Nephron progenitor cell (in vitro differentiated cells): Measurements from ENCODE around the gene UNC93A.
"Not testable (repeated sequence)": the region's sequence is repeated elsewhere in the genome, so short reads cannot be mapped to it uniquely, and the experiment has no call there.

Experiments
- DNase-seq: peaks from one replicate; pipeline ENCODE4 v3.0.0; 2021
- H3K27ac Mint-ChIP-seq: 2 replicates; pipeline ENCODE4 v1.8.0; 2021; ENCODE audit warnings: mild to moderate bottlenecking, moderate library complexity, mixed read lengths
- H3K27me3 Mint-ChIP-seq: 2 replicates; pipeline ENCODE4 v1.8.0; 2021; ENCODE audit warnings: mild to moderate bottlenecking, low read depth, mixed read lengths; ENCODE audit not compliant: poor library complexity
- H3K36me3 Mint-ChIP-seq: 2 replicates; pipeline ENCODE4 v1.8.0; 2021; ENCODE audit warnings: low read depth, mixed read lengths
- H3K4me1 Mint-ChIP-seq: 2 replicates; pipeline ENCODE4 v1.8.0; 2021; ENCODE audit warnings: mixed read lengths
- H3K4me3 Mint-ChIP-seq: 2 replicates; pipeline ENCODE4 v1.8.0; 2021; ENCODE audit warnings: mild to moderate bottlenecking, moderate library complexity, mixed read lengths
- H3K9me3 Mint-ChIP-seq: 2 replicates; pipeline ENCODE4 v1.8.0; 2021; ENCODE audit warnings: mild to moderate bottlenecking, moderate library complexity, mixed read lengths
- TF ChIP-seq, protein P1 (sequence below): fragments of 200-600 bp; sonication (generic); IDR thresholded peaks from 2 replicates; pipeline ENCODE4 v1.5.0; 2021; ENCODE audit warnings: antibody characterized with exemption

The UNC93A gene

DNA sequence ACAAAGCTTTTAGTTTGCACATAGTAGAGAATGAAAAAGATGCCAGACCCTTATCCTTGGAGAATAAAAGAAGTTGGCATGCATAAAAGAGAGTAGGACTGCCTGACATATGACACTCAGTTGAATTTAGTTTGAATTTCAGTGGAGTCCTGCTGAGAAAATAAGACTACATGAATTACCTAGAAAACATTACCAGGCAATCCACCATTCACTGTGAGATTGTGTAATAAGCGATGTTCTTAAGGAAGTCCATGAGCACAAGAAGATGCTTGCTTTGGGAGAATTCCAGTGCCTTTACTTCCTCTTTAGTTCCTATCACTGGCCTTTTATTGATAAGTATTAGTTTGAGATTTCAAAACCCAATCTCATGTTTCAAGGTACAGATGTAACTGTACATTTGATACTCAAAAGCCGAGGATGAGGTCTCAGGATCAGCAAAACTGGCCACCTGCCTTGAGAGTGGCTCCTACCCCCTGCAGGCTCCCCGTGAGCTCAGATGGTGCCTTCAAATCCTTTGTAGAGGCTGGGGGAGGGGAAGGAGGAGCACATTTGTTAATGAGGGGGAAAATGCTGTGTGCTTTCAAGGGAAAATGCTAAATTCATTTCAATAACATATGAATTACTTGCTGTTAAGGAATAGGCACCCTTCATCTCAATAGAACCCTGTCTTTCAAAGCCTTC lies 11.2 kb upstream of the UNC93A start:
- Mint-ChIP-seq H3K27ac (no peak overlapping the region), H3K27me3 (peaks cover 15% of the 10 kb centered on the region), H3K4me3 (no peak overlapping the region)

DNA sequence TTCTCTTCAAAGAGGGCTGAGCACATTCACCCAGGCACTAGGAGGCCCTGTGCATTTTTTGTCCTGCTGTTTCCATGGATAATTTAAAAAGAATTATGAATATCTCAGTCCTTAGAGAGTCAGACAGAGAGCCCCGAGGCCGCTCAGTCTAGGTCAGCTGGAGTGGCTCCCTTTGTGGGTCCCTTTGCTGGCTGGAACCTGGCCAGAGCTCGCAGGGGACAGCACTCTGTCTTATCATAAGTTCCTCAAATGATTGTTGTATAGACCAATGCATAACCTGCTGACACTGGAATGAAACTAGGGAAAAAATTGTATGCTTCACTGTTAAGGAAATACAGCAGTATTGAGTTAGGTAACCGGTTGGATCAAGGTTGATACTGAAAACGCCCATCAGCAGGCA lies 10.6 kb upstream of the UNC93A start:
- not testable (repeated sequence) for H3K36me3 Mint-ChIP-seq, H3K4me3 Mint-ChIP-seq, DNase-seq, H3K27ac Mint-ChIP-seq
- Mint-ChIP-seq H3K9me3 (peaks cover 20% of the 10 kb centered on the region), H3K27me3 (peaks cover 15% of the 10 kb centered on the region), H3K4me1 (peaks cover 42% of the 10 kb centered on the region)

More for the DNA sequence above, 11.2 kb upstream of the UNC93A start:
- no peaks in the 10 kb centered on the region for H3K36me3 Mint-ChIP-seq
- TF ChIP-seq, protein P1, sequence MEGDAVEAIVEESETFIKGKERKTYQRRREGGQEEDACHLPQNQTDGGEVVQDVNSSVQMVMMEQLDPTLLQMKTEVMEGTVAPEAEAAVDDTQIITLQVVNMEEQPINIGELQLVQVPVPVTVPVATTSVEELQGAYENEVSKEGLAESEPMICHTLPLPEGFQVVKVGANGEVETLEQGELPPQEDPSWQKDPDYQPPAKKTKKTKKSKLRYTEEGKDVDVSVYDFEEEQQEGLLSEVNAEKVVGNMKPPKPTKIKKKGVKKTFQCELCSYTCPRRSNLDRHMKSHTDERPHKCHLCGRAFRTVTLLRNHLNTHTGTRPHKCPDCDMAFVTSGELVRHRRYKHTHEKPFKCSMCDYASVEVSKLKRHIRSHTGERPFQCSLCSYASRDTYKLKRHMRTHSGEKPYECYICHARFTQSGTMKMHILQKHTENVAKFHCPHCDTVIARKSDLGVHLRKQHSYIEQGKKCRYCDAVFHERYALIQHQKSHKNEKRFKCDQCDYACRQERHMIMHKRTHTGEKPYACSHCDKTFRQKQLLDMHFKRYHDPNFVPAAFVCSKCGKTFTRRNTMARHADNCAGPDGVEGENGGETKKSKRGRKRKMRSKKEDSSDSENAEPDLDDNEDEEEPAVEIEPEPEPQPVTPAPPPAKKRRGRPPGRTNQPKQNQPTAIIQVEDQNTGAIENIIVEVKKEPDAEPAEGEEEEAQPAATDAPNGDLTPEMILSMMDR, result no peak
- H3K4me1 Mint-ChIP-seq, result peaks cover 42% of the 10 kb centered on the region
- no peak for DNase-seq
- peaks cover 20% of the 10 kb centered on the region for H3K9me3 Mint-ChIP-seq

DNA sequence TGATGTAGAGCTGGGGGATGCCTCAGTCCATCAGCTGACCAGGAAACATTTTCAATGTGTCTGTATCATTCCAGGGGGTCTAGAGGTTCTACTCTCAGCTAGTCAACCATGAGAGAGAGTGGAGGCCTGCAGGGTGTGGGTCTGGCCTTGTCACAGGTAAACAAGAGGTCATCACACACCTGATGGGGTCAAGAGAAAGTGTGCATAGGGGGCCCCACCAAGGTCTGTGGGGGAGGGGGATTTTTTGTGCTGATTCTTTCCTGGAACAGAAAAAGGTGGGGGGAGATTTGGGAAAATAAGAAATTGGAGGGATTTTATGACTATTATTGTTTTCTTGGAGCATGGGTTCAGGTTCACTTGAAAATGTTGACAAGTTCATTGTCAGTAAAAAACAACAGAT lies 8.9 kb upstream of the UNC93A start:
- no peak overlapping the region for H3K4me3 Mint-ChIP-seq
- H3K4me1 Mint-ChIP-seq, result peaks cover 43% of the 10 kb centered on the region
- TF ChIP-seq, protein P1, result no peak
- H3K36me3 Mint-ChIP-seq, result no peaks in the 10 kb centered on the region
- peaks cover 20% of the 10 kb centered on the region for H3K9me3 Mint-ChIP-seq
- peaks cover 15% of the 10 kb centered on the region for H3K27me3 Mint-ChIP-seq
- no peak overlapping the region for H3K27ac Mint-ChIP-seq
- DNase-seq, result no peak

DNA sequence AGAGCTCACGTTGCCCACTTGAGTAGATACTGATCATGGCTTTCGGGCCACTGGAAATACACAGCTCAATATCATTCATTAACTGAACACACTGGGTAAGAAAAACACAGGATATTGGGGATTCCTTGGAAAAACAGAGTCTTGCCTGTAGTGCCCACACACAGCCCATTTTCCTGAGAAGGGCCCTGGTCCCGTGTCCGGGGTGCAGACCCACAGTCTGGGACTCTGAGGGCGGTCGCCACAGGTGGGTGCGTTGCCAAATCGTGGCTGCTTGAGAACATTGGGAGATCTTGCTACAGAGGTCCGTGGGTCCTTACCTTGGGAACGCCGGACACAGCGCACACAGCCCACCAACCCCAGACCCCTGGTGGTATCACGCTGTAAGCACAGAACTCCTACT lies 6.5 kb upstream of the UNC93A start:
- not testable (repeated sequence) for H3K36me3 Mint-ChIP-seq, H3K4me3 Mint-ChIP-seq, H3K27ac Mint-ChIP-seq, DNase-seq
- peaks cover 10% of the 10 kb centered on the region for H3K27me3 Mint-ChIP-seq
- H3K9me3 Mint-ChIP-seq, result peaks cover 20% of the 10 kb centered on the region
- peaks cover 43% of the 10 kb centered on the region for H3K4me1 Mint-ChIP-seq

DNA sequence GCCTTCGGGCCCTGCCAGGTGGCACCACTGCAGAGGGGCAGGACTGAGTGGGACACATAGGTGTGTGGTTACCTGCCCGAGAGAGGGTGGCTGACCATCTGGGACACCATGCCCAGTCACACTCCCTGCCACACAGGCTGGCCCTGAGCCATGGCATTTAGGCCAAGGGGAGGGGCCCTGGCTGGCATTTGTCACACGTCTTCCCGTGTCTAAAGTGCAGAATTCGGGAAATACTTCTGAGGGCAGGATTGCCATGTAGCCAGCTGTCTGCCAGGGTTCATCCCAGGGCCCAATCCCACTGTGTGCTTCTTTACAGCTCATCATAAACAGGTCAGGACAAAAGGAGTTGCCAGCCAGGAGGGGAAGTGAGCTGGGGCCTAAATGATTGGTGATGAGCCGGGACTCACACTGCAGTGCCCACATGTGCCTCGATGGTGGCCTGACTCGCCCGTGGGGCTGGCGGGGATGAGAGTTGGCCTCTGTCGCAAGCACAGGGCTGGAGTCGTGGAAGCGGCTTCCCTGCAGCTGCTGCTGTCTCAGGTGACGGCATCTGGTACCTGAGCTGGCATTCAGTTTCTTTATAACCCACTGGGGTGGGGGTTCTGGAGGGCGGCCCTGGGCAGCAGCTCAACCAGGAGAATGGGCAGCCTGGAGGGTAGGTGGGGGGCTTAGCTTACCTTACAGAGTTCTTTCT lies 5.9 kb upstream of the UNC93A start:
- TF ChIP-seq, protein P1, result no peak
- peaks cover 20% of the 10 kb centered on the region for H3K9me3 Mint-ChIP-seq
- peak overlapping the region; percentile 71 for H3K27ac Mint-ChIP-seq
- H3K27me3 Mint-ChIP-seq, result peaks cover 12% of the 10 kb centered on the region
- H3K36me3 Mint-ChIP-seq, result no peaks in the 10 kb centered on the region
- no peak for DNase-seq
- H3K4me3 Mint-ChIP-seq, result no peak overlapping the region
- peaks cover 36% of the 10 kb centered on the region for H3K4me1 Mint-ChIP-seq

DNA sequence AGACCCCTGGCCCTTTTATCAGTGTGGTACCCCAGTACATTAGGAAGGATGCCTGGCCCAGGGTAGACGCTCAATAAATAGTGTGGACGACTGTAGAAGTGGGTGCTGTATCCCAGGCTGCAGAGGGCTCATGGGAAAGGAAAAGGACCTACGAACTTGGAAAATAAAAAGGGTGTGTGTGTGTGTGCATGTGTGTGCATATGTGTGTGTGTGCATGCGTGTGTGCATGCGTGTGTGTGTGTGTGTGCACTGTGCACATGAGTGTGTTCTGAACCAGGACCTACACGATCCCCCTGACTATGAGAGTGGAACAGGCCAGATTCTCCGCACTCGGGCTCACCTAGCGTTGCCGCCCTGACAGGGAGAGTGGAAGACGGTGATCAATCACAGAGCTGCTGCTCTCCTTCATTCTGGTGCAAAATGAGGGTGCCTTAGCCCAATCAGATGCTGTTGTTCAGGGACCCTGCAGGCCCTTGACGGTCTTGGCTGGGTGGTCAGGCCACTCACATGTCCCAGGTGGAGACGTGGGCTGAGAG lies 3.5 kb upstream of the UNC93A start:
- TF ChIP-seq, protein P1, result no peak
- no peak overlapping the region for H3K4me3 Mint-ChIP-seq
- peaks cover 10% of the 10 kb centered on the region for H3K9me3 Mint-ChIP-seq
- peaks cover 12% of the 10 kb centered on the region for H3K27me3 Mint-ChIP-seq
- H3K27ac Mint-ChIP-seq, result no peak overlapping the region
- no peaks in the 10 kb centered on the region for H3K36me3 Mint-ChIP-seq
- DNase-seq, result no peak
- H3K4me1 Mint-ChIP-seq, result peaks cover 29% of the 10 kb centered on the region
